ENCODE measurements around the gene RASSF3.

DNA sequence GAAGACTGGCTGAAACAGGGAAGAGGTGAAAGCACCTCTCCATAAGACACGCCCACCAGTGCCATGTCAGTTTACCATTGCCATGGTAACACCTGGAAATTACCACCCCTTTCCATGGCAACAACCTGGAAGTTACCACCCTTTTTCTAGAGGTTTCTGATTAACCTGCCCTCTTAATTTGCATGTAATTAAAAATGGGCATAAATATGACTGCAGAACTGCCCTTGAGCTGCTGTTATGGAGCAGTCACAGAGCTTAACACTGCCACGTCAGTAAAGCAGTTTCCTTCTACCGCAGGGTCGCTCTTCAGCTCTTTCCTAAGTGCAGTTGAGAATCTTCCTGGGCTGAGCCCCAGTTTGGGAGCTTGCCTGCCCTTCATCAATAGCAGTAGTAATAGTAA, 55.2 kb downstream of the RASSF3 start:
- TF ChIP-seq, protein P1, sequence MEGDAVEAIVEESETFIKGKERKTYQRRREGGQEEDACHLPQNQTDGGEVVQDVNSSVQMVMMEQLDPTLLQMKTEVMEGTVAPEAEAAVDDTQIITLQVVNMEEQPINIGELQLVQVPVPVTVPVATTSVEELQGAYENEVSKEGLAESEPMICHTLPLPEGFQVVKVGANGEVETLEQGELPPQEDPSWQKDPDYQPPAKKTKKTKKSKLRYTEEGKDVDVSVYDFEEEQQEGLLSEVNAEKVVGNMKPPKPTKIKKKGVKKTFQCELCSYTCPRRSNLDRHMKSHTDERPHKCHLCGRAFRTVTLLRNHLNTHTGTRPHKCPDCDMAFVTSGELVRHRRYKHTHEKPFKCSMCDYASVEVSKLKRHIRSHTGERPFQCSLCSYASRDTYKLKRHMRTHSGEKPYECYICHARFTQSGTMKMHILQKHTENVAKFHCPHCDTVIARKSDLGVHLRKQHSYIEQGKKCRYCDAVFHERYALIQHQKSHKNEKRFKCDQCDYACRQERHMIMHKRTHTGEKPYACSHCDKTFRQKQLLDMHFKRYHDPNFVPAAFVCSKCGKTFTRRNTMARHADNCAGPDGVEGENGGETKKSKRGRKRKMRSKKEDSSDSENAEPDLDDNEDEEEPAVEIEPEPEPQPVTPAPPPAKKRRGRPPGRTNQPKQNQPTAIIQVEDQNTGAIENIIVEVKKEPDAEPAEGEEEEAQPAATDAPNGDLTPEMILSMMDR (IDR thresholded peaks at IDR 0.05; ENCODE audit: low read length), result no peak
- TF ChIP-seq EZH2 (IDR thresholded peaks at IDR 0.05; ENCODE audit: borderline replicate concordance, low read length), result no peak
